NCI-H146 (cell line): ENCODE results near the gene RABAC1.
"Not testable (repeated sequence)": the region's sequence is repeated elsewhere in the genome, so short reads cannot be mapped to it uniquely, and the experiment has no call there.

Experiments used
- DNase-seq: peaks from one replicate; lab custom pipeline; 2025; lab: John Stamatoyannopoulos, UW

Gene RABAC1, protein sequence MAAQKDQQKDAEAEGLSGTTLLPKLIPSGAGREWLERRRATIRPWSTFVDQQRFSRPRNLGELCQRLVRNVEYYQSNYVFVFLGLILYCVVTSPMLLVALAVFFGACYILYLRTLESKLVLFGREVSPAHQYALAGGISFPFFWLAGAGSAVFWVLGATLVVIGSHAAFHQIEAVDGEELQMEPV

DNA sequence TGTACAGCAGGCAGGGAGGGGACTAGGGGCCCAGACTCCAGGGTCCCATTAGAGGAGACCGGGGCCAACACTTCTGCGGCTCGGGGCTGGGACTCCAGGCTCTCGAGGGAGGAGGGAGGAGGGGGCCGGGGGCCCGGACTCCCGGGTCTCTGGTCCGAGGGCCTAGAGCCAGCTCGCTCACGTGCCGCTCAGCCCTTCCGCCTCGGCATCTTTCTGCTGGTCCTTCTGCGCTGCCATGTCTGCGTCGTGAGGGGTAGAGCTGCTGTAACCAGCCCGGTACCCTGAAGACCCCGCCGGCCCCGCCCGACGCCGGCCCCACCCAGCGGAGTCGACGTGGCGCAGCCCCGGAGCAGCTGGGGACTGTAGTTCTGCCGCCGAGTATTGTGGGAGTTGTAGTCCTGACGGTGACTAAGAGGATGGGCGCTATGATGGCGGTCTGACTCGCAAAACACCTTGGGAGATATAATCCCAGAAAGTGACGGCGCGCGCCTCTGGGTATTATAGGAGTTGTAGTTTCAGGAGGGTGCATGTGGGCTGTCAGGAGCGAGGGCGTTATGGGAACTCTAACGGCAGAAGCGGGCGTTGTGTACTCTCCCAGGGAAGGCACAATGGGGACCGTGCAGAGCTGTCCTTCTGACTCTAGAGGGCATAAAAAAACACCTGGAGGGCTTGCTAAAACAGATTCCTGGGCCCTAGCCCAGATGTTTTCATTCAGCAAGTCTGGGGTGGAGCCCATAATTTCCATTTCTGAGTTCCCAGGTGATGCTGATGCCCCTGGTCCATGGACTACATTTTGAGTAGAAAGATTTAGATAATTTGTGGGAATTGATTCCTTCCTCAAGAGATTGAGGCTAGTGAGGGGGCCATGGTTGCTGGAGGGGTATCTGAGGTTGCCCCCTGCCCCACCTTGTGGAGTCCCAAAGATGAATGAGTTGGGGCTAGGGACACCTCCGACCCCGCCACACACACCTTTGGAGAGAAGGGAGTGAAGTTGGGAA lies at the start of gene RABAC1:
Gene RABAC1 (minus strand): TSS at position 266 of the 998 bp plus-strand sequence. CDS start 29 bp downstream, at position 237.
- DNase-seq: peak; percentile 98

DNA sequence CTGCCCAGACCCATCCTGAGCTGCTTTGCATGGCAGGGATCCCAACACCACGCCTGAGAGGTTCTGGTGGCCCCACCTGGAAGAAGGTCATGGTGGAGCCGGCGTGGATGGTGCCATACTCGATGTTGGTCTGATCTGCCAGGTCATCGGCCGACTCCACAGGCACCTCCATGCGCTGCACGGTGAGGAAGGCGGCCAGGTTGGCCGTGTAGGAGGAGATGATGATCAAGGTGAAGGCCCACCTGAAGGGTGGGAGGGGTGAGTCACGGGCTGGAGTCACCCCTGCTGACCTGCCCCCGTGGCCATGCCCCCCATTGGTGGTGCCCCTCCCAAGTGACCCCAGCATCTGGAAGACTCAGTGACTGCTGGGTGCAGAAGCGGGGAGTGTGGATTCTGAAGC lies 47.4 kb upstream of the RABAC1 start:
- no peak for DNase-seq

DNA sequence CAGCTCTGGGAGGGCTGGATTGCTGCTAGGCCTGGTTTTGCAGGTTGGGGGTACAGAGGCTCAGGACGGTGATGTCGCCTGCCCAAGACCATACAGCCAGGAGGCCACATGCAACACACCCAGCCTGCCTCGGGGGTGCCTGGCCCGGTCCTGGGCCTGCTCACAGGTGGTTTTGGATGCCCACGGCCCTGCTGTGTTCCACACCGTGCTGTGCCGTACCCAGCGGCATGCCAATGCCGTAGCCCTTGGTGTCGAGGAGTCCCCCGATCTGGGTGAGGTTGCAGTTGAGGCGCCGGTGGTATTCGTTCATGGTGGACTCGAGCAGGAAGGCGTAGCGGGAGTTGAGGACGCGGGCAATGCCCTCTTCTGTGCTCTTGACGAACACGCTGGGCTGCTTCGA lies 46.4 kb upstream of the RABAC1 start:
- no peak for DNase-seq

DNA sequence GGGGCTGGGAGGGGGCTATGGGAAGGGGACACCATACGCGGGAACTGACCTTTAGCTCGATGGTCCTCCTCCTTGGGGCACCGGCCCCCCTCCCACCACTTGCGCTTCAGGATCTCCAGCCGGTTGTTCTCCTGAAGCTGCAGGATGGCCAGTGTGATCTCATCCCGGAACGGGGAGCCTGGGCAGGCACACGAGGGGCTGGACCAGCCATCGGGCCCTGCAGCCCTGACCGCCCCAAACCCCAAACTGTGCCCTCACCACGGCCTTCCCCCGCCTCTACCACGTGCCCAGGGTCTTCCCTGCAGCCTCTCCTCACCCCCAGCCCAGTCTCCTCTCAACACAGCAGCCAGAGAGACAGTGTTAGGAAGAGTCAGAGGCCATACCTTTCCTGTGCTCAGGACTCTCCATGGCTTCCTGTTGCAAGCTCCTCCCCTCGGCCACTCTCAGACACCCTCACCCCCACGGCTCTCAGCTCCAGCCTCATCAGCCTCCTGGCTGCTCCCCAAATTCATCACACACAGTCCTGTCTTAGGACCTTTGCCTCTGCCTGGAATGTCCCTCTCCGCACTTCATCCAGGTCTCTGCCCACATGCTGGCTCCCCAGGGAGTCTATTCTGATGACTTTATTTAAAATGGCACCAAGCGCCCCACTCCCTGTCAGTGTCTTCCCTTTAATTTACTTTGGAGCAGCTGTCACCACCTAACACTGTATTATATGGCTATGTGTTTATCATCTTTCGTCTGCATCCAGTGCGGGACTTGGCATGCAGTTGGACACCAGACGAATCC lies 44.6 kb upstream of the RABAC1 start:
- peak; percentile 29 for DNase-seq

DNA sequence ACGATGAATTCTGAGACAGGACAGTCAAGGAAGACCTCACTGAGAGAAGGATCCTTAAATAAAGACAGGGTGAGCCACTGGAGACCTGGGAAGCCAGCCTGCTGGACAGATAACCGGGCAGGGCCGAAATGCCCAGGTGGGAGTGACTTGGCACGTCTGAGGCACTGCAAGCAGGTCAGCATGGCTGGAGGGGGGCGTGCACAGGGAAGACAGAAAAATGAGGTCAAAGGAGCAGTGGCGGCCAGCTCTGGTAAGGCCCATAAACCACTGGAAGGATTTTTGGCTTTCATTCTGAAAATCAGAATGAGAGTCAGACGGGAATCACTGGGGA lies 40.7 kb upstream of the RABAC1 start:
- no peak for DNase-seq

DNA sequence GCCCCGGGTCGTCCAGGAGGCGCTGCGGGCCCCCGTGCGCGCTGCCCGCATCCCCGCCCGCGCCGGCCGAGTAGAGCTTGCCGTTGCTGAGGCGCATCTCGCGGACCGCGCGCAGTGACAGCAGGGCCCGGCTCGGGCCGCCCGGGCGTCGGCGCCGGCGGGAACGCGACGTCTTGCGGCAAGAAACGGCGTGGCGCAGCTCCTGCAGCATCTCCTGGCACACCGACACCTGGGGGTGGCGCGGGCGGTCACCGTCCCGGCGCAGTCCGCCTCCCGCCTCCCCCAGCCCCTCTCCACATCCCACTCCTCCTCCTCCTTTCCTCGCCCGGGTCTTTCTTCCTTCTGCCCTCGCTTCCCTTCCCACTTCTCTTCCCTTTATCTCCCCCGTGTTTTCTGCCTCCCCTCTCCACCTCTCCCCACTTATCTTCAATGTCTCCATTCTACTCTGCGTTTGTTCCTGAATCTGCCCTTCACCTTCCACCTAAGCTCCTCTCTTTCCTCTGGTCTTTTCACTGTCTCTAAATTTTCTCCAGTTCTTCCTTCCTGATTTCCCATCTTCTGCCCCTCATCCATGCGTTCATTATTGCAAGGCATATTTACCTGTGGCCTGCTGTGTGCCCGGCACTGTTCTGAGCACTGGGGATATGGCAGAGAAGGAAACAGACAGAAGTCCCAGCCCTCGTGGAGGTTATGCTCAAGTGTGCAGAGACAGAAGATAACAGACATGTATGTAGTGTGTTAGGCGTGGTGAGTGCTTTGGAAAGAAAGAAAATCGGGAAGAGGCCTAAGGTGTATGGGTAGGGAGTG lies 40.2 kb upstream of the RABAC1 start:
- DNase-seq: peak; percentile 60

DNA sequence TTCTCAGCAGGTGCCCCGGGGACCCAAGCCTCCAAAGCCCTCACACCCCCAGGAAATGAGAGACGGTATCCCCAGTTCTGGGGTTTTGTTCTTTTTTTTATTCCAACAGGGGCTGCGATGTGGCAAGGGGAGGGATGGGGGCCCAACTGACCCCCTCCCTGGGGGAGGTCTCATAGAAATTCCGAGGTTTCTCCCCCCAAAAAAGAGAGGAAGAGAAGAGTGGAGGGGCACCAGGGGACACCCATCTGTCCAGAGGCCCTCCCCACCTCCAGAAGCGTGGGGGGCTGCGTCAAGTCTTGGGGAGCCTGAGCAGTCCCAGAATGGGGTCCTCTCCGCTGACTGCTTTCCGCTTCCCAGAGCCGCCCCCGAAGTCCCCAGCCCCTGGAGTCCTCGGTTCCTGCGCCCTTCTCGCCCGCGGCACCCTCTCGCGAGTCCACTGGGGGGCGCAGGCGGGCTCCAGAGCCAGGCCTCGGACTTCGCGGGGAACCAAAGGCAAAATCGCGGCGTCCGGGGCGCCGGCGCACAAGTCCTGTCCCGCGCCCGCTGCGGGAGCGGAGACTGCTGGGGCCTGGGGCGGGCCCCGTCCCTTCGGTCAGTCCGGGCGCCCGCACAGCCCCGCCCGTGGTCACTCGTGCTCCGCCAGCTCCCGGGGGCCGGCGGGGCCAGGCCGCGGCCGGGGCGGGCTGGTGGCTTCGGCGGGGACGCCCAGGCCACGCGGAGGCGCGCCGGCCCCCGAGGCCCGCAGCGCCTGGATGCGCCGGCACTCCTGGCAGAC lies 39.3 kb upstream of the RABAC1 start:
- DNase-seq: peak; percentile 75

DNA sequence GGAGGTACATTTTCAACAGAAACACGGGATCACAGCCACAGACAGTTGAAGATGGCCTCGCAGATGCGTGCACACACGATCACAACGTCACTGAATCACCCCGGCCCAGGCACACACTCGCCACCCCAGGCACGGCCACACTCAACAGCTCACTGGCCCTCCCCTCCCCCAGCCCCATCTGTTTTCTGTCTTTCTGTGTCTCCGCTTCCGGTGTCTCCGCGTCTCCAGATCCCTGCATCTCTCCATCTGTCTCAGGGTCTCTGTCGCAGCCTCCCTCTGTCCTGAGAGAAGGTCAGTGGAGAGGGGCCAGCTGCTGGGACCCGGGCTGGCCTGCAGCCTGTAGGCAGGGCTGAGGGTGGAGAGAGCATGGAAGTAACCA lies 38.7 kb upstream of the RABAC1 start:
- peak; percentile 61 for DNase-seq

DNA sequence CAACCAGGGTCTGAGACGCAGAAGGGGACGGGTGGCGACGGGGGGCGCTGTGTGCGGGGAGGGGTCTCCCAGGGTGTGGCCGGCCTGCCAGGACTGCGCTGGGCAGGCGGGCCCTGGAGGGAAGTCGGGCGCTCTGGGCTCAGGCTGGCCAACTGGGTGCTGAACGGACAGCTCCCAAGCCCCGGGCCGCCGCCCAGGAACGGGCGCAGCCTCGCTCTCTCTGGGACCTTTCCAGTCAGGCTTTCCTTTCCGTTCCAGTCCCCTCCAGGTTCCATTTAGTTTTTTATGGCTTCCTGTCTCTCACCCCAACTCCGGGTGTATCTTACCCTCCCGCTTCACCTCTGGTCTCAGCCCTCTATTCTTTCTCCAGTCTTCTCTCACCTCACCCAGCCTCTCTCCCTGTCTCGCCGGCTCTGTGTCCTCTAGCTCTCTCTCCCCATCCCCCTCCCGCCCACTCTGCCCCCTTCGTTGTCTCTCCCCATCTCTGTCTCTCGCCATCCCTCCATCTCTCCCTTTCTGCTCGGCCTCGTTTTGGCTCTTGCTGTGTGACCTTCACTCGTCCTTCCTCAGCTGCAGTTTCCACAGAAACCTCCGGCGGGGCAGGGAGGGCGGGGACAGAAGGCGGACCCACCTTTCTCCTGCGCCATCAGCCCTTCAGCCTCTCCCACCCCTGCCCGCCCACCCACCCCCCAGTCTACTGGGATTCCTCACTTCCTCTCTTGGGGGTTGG lies 38.2 kb upstream of the RABAC1 start:
- peak; percentile 44 for DNase-seq

DNA sequence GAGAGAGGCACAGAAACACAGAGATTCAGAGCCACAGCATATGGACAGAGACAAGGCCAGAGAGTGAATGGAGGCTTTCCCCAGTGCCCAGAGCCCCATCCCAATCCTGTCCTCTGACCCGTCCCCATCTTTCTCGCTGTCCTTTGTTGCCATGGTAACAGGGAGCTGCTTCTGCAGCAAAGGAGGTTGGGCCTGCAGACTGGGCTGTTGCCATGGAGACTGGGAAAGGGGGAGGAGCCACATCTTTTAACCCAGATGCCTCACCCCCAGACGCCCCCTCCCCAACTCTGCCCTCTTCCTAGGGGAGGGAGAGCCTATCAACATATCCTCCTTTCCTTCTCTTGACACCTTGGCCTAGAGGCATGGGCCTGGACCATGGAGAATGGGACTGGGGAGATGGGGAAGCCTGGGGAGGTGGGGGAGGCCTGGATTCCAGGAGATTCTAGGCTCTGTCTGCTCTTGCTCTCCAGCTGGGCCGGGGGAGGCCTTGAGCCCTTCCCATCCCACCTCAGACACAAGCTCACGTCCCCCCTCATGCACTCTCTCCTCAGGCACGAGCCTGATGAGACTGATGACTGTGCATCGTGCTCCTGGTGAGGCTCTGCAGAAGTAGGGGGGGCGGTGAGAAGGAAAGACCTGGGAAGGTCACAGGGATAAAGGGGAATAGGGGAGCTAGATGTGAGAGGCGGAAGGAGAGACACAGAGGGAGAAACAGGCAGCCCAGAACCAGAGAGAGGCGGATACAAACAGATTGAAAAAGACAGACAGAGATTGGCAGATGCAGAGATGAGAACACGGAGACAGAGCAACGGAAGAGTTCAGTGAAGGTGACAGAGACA lies 37.1 kb upstream of the RABAC1 start:
- peak; percentile 67 for DNase-seq

DNA sequence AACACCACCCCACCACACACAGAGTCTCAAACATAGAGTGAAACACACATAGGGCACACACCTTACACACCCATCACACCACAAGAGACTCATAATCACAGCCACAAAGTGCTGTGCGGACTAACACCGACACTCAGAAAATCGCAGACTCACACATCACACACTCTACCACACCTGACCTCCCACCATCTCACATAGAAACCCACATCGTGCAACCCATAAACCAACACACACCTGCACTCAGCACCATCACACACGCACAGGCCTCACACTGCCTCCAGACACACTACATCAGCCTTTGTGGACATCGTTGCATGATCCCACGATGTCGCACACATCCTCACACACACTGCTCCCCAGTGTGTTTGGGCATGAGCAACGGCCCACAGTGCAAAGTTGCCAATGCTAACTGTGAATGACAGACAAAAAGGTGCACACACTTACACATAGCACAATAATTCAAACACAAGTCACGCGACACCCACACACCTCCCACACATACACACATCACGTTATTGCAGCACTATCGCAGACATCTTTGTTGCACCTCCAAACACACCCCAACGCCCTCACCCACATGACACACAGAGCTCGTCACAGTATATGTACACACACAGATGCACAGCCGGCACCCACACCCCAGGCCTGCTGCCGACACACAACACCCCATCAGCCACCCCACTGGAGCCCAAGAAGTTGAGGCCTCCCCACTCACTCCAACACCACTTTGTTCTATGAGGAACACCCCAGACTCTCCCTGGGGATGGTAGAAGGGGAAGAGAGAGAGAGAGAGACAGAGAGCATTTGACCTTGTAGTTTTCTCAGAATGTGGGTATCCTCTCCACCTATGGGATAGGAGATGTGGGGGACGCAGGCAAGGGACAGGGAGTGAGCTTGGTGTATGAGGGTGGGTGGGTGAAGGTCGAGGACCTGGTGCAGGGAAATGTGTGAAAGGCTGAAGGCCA lies 36.2 kb upstream of the RABAC1 start:
- DNase-seq: no peak

DNA sequence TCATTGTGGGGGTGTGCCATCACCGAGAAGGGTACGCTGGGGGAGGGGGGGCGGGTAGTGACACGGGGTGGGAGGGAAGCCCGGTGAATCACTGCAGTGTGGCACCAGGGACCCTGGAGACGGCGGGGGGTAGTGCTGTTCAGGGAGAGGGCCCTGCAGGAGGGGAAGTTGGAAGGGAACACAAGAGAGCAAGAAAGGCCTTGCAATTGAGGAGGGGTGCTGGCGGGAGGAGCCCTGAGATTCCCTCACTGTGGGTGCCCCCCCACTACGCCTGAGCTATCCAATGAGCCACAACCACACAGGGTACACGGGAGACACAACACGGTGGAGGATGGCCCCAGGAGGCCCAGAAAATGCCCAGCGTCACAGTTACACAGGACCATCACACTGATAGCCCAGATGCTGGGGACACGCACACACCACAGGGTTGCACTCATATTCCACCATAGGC lies 35.4 kb upstream of the RABAC1 start:
- DNase-seq: peak; percentile 46

DNA sequence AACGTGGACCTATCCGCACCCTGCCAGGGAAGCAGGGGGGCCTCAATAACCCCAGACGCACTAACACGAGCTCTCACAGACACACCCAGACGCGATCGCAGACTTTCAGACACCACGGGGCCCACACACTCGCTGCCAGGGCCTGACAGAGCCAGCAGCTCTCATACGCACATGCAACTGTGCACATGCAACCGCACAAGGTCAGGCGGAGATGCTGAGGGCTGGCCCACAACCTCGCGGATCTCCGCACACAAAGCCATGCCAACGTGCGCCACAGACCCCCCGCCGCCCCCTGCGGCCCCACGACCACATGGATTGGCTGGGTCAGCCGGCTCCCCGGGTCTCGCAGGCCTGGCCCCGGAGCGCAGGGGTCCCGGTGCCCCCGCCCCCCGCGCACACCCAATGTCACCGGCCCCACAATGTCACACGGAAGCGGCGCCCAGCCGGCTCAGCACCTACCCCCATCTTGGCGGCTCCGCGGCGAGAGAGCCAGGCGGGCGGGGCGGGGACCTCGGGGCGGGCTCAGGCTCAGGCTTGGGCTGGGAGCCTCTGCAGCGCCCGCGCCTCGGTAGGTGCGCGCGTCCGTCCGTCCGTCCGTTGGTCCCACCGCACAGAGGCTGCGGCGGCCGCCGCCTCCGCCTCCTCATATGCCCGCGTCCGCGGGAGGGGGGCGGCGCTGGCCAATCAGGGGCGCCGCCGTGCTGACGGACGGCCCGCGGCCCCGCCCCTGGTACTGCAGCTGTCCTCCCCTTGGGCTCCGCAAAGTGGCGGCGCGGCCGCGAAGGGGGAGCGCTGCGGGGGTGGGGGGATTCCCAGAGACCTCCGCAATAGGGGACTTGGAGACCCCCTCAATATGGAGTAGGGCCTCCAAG lies 34.7 kb upstream of the RABAC1 start, which contains the start of gene ATP1A3:
Gene ATP1A3 (minus strand): TSS at position 619 of the 872 bp plus-strand sequence. CDS start 154 bp downstream, at position 465.
- peak; percentile 87 for DNase-seq

DNA sequence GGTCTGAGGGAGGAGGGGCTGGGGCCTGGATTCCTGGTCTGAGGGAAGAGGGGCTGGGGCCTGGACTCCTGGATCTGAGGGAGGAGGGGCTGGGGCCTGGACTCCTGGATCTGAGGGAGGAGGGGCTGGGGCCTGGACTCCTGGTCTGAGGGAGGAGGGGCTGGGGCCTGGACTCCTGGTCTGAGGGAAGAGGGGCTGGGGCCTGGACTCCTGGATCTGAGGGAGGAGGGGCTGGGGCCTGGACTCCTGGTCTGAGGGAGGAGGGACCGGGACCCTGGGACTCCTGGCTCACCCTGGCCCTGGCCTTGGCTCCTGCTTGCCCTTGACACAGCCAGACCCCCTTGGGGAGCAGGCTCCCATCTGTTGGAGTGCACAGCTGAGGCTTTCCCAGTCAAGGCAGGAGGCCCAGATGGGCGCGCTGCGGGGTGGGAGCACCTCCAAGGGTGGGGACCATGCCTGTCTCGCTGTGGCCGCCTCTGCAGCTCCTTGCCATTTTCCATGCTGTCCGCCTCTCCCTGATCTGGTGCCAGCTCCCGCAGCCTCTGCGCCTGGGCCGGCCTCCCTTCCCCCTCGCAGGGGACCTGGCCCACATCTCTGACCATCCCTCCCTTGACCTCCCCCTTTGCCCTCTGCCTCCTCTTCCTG lies 32.9 kb upstream of the RABAC1 start:
- not testable (repeated sequence) for DNase-seq

DNA sequence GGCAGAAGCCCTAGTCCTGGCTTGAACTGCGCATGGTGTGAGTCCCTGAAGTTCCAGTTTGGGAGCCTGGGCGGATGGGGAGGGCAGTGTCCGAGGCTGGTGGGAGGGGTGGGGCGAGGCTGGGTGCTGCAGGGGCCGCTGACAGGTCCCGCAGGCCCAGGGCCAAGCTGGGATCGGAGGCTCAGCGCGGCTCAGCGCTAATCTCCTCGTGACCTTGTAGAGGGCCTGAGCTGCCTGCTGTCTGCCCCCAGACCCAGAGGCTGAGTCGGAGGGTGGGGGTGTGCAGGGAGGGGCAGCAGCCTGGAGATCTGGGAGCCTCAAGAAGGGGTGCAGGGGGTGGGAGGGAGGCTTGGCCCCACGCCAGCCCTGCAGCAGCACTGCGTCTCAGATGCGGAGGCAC lies 31.9 kb upstream of the RABAC1 start:
- DNase-seq: no peak

DNA sequence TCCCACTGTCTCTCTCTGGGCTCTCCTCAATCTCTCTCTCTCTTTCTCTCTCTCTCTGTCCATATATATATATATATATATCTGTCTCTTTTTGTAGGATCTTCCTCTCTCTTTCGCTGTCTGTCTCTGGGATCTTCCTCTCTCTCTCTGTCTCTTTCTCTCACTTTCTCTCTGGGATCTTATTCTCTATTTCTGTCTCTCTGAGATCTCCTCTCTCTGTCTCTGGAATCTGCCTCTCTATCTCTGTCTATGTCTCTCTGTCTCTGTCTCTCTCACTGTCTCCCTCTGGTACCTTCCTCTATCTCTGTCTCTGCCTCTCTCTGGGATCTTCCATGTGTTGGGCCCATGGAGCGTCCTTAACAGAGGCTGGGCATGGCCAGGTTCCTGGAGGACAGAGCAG lies 31.5 kb upstream of the RABAC1 start:
- no peak for DNase-seq
